AG04450 (cell line): ENCODE results near the gene EYA4. TPM values are rescaled to one million over a fixed set of nuclear protein-coding genes. Genes with fewer than 3 reads are reported as not detected.
"Not testable (repeated sequence)": the region's sequence is repeated elsewhere in the genome, so short reads cannot be mapped to it uniquely, and the experiment has no call there.

ENCODE experiments used
- CTCF ChIA-PET: fragments of 300-600, 350-600 bp; formaldehyde crosslinking; extraction: SDS; loops from one replicate; lab custom pipeline; 2022; ENCODE audit warnings: antibody characterized with exemption, inconsistent platforms; lab: Charles Lee
- POLR2A ChIA-PET: fragments of 350-600 bp; formaldehyde crosslinking; extraction: SDS; loops from one replicate; lab custom pipeline; 2021; ENCODE audit warnings: antibody characterized with exemption, inconsistent platforms; lab: Yijun Ruan, JAX
- DNase-seq: peaks from one replicate; pipeline ENCODE4 v3.0.0-alpha.2; 2011; ENCODE audit warnings: low read depth, low spot score
- H3K27ac ChIP-seq: one replicate; pipeline ENCODE4 v1.5.1; 2012; ENCODE audit warnings: low read depth, low read length, control low read depth
- H3K27me3 ChIP-seq: one replicate; pipeline ENCODE4 v1.6.0; 2012; ENCODE audit warnings: low read length; ENCODE audit not compliant: control insufficient read depth, insufficient read depth
- H3K4me3 ChIP-seq: 2 replicates; pipeline ENCODE4 v1.5.1; 2011; ENCODE audit warnings: mild to moderate bottlenecking, low read depth, low read length, control low read depth
- H3K9me3 ChIP-seq: 2 replicates; pipeline ENCODE4 v1.5.1; 2012; ENCODE audit warnings: low read length; ENCODE audit not compliant: control insufficient read depth, insufficient read depth
- CTCF ChIP-seq: IDR thresholded peaks from 2 replicates; pipeline ENCODE4 v1.5.1; 2011; ENCODE audit warnings: low read depth, low read length, control low read depth, inconsistent platforms
- polyA plus RNA-seq: library from polyadenylated mRNA; depleted of rRNA; stranded (reverse); fragments of >200 nt; gene quantifications from 2 replicates; pipeline ENCODE4 v1.2.3, GENCODE V29; 2011

The EYA4 gene
- polyA plus RNA-seq, 1 experiment = 37.8 TPM

- Histone ChIP-seq H3K9me3 (no peaks in the 10 kb centered on the region), H3K27ac (no peak overlapping the region), H3K27me3 (no peaks in the 10 kb centered on the region), H3K4me3 (no peak overlapping the region)
- POLR2A ChIA-PET = interaction anchor here (1.0 kb wide), 1 partner anchor 109 kb away, joined by 3 read pairs; no protein-coding TSS in a partner anchor
- CTCF ChIA-PET = no interaction called here
- no peak for TF ChIP-seq CTCF
- DNase-seq = no peak
Measured at GRCh38 chr6:133393891-133394290, 152.7 kb downstream of the EYA4 start.

- Histone ChIP-seq H3K27me3 (no peaks in the 10 kb centered on the region), H3K9me3 (no peaks in the 10 kb centered on the region), H3K27ac (no peak overlapping the region), H3K4me3 (no peak overlapping the region)
- no peak for TF ChIP-seq CTCF
- no peak for DNase-seq
- ChIA-PET POLR2A (interaction anchor here (1.0 kb wide), 1 partner anchor 108 kb away, joined by 3 read pairs; no protein-coding TSS in a partner anchor), CTCF (interaction anchor here (0.7 kb wide), 1 partner anchor 118 kb away, joined by 4 read pairs; no protein-coding TSS in a partner anchor)
Measured at GRCh38 chr6:133394630-133395029, 153.5 kb downstream of the EYA4 start.

- Histone ChIP-seq H3K27me3 (no peaks in the 10 kb centered on the region), H3K4me3 (no peak overlapping the region), H3K9me3 (no peaks in the 10 kb centered on the region), H3K27ac (no peak overlapping the region)
- DNase-seq = no peak
- ChIA-PET POLR2A (no interaction called here), CTCF (no interaction called here)
- TF ChIP-seq CTCF = no peak
Measured at GRCh38 chr6:133396233-133396983, 155.3 kb downstream of the EYA4 start.

GRCh38 chr6:133396984-133397348 lies 155.8 kb downstream of the EYA4 start:
- TF ChIP-seq CTCF = no peak
- ChIA-PET POLR2A (no interaction called here), CTCF (no interaction called here)
- DNase-seq = no peak
- H3K27me3 ChIP-seq = no peaks in the 10 kb centered on the region
- no peak overlapping the region for H3K4me3 ChIP-seq
- H3K9me3 ChIP-seq = no peaks in the 10 kb centered on the region
- H3K27ac ChIP-seq = no peak overlapping the region

GRCh38 chr6:133397601-133398000 lies 156.4 kb downstream of the EYA4 start:
- H3K27me3 ChIP-seq, POLR2A ChIA-PET, H3K9me3 ChIP-seq, H3K27ac ChIP-seq, DNase-seq, H3K4me3 ChIP-seq, CTCF ChIA-PET: not testable (repeated sequence)
